Hematopoietic multipotent progenitor cell treated with erythropoietin and hydrocortisone succinate and interleukin-3 and kit ligand, for 15 days (in vitro differentiated cells): Measurements from ENCODE around the gene LCN10.

Source experiments
- DNase-seq: peaks from one replicate; pipeline ENCODE4 v3.0.0-alpha.2; 2015; ENCODE audit warnings: low spot score

Gene LCN10

GRCh38 chr9:136754626-136755301 is 12.0 kb upstream of the LCN10 start:
- DNase-seq: no peak

- DNase-seq: no peak
Measured at GRCh38 chr9:136754059-136754572, 11.4 kb upstream of the LCN10 start.

DNA sequence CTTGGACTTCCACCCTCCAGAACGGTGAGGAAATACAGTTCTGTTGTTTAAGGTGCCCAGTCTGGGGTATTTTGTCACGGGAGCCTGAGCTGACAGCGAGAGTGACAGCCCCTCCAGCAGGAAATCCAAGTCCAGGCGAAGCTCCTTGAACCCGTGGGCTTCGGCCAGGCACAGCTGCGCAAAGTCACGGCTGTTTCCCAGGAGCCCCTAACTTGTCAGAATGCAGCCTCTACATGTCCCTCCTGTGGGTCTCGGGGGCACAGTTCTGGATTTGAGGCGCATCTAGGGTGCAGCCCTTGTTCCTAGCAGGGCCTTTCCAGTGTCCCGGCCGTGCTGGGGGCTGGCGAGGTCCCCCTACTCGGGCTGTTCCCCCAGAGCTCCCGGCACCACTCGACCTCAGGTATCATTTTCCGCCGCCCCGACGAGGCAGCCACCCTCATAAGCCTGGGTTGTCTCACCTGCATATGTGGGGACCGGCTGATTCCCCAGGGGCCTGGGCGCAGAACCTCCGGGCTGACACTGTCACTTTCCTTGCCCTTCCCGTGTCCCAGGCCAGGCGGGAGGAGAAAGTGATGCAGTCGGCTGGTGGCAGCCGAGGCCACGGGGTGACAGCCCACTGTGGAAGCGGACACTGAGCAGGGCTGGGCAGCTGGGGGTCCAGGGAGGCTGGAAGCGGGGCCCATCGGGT is 10.8 kb upstream of the LCN10 start:
- no peak for DNase-seq

DNA sequence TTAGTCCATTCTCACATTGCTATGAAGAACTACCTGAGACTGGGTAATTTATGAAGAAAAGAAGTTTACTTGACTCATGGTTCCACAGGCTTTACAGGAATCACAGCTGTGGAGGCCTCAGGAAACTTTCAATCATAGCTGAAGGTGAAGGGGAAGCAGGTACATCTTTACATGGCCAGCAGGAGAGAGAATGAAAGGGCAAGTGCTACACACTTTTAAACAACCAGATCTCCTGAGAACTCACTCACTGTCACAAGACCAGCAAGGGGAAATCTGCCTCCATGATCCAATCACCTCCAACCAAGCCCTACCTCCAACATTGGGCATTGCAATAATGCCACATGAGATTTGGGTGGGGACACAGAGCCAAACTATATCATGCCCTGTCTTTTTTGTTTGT is 9.1 kb upstream of the LCN10 start:
- no peak for DNase-seq

- DNase-seq: no peak
Measured at GRCh38 chr9:136751244-136751643, 8.5 kb upstream of the LCN10 start.

DNA sequence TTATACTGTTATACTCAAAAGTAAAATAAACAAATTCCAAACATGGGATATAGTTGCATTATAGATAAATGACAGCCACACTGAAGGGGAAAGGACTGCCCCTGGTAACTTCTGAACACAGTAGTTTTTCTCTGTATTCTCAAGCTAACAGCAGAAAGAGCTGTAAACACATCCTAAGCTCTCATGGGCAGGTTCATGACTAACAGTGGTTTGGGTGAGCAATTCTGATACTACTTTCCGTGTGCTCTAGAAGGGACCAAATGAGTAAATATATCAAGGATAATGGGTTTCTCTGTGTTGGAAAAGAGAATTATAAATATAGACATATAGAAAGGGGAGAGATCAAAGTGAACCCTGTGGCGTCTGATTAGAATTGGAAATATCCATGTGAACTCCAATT is 7.8 kb upstream of the LCN10 start:
- DNase-seq: no peak

DNA sequence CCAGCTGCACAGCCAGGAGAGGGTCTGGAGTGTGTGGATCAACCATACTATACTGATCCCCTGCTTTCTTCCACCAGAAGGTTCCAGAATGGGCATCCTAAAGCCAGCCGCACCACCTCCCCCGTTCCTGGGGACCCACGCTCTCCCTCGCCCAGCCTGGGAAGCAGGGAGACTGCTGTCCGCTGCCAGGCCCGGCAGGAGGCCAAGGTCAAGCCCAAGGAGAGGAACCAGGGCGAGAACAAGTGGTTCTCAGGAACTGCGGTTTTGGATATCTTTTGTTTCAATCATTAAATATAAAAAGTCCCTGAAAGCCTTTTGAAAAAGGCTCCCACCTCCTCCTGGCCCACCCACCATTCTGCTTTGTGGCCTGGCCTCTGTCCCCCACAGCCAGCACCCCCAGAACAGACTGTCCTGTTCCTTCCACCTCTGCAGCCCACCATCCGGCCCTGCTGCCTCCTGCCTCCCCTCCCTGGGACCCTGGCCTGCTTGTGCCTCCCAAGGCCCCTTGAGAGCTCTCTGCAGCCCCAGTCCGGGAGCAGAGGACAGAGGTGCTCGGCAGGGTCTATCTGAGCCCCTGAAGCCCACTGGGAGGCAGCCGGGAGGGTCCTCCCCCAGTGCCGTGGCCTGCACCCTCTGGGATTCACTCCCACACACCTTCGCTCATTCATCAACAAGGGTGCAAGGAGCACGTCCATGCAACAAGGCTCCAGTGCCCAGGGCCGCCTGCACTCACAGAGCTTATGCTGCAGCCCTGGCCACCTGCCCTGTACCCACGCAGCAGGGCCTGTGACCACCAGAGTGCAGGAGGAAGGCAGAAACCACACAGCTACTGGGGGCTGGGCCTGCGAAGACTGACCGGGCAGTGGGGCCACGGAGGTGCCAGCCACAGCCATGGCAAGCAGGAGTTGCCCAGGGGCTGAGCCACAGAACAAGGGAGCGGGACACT is 6.2 kb upstream of the LCN10 start:
- DNase-seq: no peak

DNA sequence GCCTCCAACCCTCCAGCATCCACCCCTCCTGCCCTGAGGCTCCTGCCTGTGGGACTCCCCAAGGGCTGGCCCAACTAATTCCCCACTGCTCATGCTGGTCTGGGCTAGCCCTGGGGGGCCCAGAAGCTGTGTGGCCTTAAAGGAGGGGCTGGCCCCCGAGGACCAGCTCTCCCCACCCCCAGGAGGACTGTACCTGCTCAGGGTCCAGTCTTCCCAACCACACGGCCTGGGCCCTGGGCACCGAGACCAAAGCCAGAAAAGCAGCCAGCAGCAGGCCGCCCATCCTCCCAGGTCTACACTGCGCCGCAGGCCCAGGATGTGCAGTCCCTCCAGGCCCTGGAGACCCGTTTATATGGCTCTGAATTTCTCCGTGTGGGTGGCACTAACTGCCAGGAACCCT is 5.5 kb upstream of the LCN10 start, which contains the start of gene LCN6:
Gene LCN6 (minus strand): TSS at position 325 of the 400 bp plus-strand sequence. CDS start 42 bp downstream, at position 283.
- DNase-seq: no peak

GRCh38 chr9:136747161-136748060 is 4.7 kb upstream of the LCN10 start:
- DNase-seq: no peak

DNA sequence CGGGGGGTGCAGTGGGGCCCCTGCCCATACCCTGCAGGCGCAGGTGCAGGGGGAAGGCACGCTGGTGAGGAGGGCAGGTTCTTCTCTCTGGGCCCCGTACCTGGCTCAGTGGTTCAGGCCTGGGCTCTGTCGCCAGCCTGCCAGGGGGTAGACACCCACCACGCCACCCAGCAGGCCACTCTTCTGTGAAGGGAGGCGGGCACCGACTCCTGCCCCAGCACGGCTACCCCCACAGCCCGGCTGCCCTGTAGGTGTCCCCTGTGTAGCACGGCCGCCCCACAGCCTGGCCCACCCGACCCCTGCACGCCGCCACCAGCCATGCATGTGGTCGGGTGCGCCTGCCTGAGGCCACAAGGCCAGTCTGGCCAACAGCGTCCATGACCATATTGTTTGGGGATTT is 3.9 kb upstream of the LCN10 start:
- DNase-seq: no peak

- DNase-seq: no peak
Measured at GRCh38 chr9:136746155-136746490, 3.4 kb upstream of the LCN10 start.

- no peak for DNase-seq
Measured at GRCh38 chr9:136745389-136746154, 2.8 kb upstream of the LCN10 start.

DNA sequence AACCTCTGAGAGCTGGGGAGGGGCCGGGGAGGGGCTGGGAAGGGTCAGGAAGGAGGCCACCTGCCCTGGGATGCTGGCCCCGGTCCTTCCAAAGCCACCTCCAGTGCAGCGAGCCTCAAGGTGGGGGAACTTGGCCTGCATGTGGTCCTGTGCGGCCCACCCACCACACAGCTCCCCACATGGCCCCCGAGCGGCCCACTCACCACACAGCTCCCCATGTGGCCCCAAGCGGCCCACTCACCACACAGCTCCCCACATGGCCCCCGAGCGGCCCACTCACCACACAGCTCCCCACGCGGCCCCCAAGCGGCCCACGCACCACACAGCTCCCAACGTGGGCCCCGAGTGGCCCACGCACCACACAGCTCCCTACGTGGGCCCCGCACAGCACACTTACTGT is 2.0 kb upstream of the LCN10 start:
- DNase-seq: no peak

DNA sequence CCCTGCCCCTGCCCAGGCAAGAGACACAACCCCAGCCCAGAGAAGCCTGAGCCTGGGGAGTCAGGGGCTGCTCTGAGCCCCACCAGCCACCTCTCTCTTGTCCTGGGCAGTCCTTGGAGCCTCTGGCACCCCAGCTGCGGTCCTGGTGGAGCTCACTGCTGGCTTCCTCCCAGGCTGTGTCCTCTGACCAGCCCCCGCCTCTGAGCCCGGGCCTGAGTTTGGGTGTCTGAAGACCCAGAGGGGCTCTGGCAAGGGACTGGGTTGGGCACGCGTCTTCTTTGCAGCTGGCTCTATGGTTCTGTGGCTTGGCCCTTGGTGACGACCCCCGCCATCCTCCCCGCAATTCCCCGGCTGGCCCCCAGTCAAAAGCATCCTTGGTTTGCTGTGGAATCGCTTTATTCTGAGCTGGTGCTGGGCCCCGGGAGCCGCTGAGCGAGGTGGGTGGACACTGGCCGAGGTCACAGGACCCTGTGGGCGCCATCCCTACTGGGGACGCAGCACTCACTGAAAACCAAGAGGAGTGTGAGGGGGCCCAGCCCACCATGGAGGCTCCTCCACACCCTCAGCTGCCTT is 985 bp upstream of the LCN10 start:
- DNase-seq: no peak

DNA sequence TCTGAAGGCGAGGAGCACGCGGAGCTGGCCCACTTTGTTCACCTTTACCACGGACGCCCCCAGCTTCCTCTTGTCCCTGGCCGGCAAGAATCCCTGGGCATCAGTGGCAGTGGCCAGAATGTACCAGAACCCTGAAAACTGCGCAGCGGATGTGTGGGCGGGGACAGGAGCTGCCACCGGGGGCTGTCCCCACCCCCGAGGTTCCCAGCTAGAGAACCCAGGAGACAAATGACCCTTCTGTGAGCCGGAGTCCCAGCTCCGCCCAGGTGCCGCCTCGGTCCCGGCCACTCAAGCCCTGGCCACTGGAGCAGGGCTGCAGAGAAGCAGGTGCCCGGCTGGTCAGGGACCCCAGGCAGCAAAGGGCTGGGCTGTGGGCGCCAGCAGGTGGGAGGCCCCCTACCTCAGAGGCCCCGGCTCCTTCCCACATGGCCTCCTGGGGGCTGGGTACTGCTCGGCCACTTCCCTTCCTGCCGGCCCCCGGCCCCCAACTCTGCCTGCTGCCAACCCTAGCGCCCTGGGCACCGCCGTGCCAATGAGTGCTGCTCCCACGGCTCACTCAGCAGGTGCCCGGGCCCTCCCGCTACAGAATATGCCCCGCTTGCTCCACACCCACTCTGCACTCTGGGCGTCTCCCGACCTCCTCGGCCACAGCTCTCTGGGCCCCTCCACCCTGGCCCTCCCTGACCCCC is 713 bp downstream of the LCN10 start:
- no peak for DNase-seq

GRCh38 chr9:136740971-136741882 is 1.5 kb downstream of the LCN10 start:
- DNase-seq: no peak

DNA sequence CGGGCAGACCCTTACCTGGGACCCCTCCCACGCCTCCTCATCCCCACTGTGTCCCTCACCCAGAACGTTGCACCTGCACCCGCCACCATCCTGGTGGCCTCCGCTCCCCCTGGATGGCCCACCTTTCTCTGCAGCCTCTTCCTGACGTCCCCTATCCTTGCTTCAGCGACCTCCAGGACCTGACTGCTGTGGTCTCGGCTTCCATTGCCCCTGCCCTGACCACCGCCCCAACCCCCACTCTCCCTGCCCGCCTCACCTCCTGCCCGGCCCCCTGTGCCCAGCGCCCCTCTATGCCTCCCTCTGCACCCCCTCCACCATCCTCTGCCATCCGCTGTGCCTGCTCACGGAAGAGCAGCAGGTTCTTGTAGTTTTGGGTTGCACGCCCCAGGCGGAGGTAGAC is 2.2 kb downstream of the LCN10 start:
- DNase-seq: no peak

DNA sequence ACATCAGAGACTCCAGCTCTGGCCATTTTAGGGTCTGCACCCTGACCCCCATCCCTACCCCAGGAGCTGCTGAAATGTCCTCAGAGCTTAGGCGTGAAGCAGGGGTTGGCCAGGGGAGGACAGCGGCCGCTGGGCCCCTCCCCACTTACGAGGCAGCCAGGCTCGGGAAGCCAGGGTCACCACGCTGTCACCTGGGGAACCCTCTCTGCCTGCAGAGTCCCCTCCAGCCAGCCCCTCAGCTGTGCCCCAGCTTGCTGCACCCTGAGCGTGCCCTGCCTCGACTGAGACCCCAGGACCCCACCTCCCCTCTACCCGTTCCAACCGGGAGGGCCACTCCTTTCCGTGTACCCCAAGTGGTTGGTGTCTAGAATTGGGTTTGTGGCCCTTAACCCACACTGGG is 2.7 kb downstream of the LCN10 start:
- DNase-seq: no peak

DNA sequence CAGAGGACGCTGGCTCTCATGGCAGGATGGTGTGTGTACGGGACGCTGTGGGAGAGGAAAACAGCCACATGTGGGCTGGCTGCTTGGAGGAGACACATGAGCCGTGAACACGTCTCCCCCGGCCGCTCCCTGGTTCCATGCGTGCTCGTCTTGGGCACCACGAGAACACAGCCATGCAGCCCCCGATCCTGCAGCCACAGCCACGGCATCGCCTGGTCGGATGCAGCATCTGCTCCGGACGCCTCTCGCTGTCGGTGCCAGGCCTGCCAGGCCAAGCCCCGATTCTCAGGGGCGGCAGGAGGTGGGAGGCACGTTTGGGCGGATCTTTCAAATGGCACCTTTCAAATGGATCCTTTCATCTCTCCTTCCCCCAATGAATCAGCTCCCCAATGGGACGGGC is 3.2 kb downstream of the LCN10 start:
- DNase-seq: no peak
